Measurements from ENCODE around the gene NGDN. TPM values are rescaled to one million over a fixed set of nuclear protein-coding genes. Genes with fewer than 3 reads are reported as not detected.

The NGDN gene
- total RNA-seq, 1 donor from 2014 or later = 67.4 TPM

DNA sequence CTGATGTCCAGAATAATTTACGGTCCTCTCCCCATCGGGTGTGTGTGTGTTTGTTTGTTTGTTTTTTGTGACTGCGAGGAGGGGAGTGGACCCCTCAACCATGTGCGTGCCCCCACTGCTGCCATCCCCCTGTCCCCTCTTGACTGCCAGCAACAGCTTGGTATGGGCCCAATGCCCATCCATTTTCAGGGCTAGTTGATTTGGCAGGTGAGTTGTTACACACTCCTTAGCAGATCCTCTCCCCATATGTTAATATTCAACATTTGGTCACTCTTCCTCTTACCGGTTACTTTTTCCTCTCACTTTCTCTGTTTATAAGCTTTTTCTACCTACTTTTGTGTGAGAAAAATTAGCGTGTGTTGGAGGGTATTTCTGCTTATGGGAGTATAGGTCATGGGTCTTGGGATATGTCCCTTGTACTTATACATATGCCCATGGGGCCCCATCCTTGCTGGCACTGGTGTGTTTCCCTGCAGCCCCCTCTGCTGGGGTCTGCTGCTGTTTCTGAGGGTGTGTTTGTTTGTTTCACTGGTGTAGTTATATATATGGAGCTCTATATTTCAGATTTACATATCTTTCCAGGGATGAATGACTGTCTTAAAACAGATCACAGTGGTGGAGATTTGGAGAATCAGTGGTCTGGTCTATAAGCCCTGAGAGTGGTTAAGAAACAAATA lies 48.3 kb downstream of the NGDN start:
- intact Hi-C loops (cut with micrococcal nuclease) = no loop called here
- ChIA-PET POLR2A (no interaction called here), CTCF (no interaction called here)
- no peaks in the 10 kb centered on the region for H3K27me3 Mint-ChIP-seq
- no peaks in the 10 kb centered on the region for H3K4me1 Mint-ChIP-seq
- peaks cover 2% of the 10 kb centered on the region for H3K36me3 Mint-ChIP-seq (ENCODE audit: low read depth)
- no peak overlapping the region for H3K4me3 Mint-ChIP-seq
- TF ChIP-seq, protein P1, sequence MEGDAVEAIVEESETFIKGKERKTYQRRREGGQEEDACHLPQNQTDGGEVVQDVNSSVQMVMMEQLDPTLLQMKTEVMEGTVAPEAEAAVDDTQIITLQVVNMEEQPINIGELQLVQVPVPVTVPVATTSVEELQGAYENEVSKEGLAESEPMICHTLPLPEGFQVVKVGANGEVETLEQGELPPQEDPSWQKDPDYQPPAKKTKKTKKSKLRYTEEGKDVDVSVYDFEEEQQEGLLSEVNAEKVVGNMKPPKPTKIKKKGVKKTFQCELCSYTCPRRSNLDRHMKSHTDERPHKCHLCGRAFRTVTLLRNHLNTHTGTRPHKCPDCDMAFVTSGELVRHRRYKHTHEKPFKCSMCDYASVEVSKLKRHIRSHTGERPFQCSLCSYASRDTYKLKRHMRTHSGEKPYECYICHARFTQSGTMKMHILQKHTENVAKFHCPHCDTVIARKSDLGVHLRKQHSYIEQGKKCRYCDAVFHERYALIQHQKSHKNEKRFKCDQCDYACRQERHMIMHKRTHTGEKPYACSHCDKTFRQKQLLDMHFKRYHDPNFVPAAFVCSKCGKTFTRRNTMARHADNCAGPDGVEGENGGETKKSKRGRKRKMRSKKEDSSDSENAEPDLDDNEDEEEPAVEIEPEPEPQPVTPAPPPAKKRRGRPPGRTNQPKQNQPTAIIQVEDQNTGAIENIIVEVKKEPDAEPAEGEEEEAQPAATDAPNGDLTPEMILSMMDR (IDR thresholded peaks at IDR 0.05) = no peak
- DNase-seq = no peak
- no peak for ATAC-seq (ENCODE audit: low read depth)
- H3K9me3 Mint-ChIP-seq = no peaks in the 10 kb centered on the region
- no peak overlapping the region for H3K27ac Mint-ChIP-seq

DNA sequence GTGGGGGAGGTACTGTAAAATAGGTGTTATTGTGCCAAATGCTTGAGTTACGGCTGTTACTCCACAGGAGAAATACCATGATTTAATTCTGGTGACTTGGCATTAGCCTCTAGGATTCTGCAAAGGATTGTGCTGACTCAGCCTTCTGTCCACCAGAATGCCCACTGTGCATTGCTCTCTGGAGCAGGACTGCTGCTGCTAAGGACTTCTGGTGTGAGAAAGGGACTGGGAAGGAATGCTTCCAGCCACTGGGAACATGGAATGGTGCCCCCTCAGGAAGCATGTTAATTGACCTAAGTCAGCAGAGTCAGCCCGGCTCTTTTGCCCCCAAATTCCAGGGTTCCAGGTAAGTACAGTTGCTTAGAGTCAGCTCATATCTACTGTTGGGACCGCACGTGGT lies 49.2 kb downstream of the NGDN start:
- Mint-ChIP-seq H3K4me3 (no peak overlapping the region), H3K27me3 (no peaks in the 10 kb centered on the region), H3K36me3 (ENCODE audit: low read depth) (peaks cover 2% of the 10 kb centered on the region), H3K9me3 (no peaks in the 10 kb centered on the region), H3K4me1 (no peaks in the 10 kb centered on the region), H3K27ac (no peak overlapping the region)
- TF ChIP-seq, protein P1 (IDR thresholded peaks at IDR 0.05) = no peak
- CTCF ChIA-PET = no interaction called here
- intact Hi-C loops (cut with micrococcal nuclease) = no loop called here
- POLR2A ChIA-PET = no interaction called here
- DNase-seq = no peak
- ATAC-seq (ENCODE audit: low read depth) = no peak

DNA sequence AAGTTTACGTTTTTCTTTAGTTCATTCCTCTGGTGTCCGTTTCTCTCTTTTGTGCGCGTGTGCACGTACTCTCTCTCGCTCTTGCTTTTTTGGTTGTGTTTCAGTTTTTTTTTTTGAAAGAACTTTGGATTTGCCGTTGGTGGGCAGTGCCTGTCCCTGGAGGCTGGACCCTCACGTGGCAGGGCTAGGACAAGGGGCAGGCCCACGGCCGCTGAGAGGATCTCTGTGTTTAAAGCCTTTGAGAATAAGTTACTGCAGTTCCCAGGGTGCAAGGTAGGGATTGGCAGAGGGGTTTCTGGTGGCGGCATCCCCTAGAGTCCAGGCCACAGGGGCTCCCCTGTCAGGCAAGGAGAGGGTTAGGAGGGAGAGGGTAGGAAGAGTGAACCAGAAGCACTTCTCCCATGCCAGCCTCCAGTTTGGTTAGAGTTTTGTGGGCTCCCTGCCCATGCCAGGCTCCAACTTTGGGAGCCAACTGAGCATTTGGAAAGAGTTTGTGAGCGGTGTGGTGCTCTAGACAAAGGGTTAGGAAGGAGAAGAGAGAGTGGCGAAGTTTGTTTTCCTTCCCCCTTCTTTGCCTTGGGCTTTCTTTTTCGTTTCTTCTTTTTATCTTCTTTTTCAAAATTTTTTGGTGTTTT lies 51.5 kb downstream of the NGDN start:
- Mint-ChIP-seq H3K27me3 (no peaks in the 10 kb centered on the region), H3K36me3 (ENCODE audit: low read depth) (peaks cover 2% of the 10 kb centered on the region), H3K9me3 (no peaks in the 10 kb centered on the region), H3K27ac (no peak overlapping the region), H3K4me3 (no peak overlapping the region), H3K4me1 (no peaks in the 10 kb centered on the region)
- intact Hi-C loops (cut with micrococcal nuclease) = no loop called here
- ATAC-seq (ENCODE audit: low read depth) (no peak), DNase-seq (no peak)
- ChIA-PET POLR2A (no interaction called here), CTCF (no interaction called here)
- TF ChIP-seq, protein P1 (IDR thresholded peaks at IDR 0.05) = no peak

DNA sequence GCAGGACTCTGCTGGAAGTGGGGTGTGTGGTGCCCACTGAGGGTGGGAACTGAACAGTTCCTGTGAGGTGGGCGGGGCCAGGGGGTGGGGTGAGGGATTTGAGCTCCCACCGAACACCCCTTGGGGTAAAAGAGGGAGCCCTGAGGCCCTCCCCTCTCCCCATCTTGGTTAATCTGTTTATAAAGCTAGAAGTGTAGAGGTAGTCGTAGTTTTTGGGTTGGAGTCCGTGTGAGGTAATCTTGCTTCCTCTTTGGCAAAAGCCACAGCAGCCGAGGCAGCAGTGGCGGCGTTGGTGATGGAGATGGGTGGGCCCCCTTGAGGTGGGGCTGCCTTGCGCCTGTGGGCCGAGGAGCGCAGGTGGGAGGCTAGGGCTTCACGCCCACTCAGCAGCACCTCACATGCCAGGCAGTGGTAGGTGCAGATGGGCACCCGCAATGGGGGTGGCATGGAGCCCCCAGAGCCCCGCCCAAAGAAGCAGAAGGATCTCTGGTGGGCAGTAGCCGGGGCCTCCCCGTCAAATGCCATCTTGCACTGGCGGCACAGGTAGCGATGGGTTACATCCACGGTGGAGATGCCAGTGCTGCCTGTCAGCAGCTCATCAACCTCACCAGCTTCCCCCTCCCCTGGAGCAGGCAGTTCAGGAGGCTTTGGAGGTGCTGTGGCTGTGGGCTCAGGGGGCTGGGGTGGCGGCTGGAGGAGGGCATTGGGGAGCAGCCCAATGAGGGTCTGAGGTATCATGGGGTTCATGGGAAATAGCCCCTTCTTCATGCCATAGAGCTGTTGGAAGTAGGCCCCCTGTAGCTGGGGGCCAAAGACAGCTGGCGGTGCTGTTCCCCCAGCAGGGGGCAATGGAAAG lies 52.5 kb downstream of the NGDN start:
- H3K4me3 Mint-ChIP-seq = no peak overlapping the region

More for the DNA sequence above, 52.5 kb downstream of the NGDN start:
- Mint-ChIP-seq H3K4me1 (no peaks in the 10 kb centered on the region), H3K27ac (no peak overlapping the region), H3K36me3 (ENCODE audit: low read depth) (peaks cover 2% of the 10 kb centered on the region), H3K9me3 (no peaks in the 10 kb centered on the region), H3K27me3 (no peaks in the 10 kb centered on the region)
- TF ChIP-seq, protein P1 (IDR thresholded peaks at IDR 0.05) = no peak
- ChIA-PET POLR2A (no interaction called here), CTCF (no interaction called here)
- ATAC-seq (ENCODE audit: low read depth) (no peak), DNase-seq (no peak)
- intact Hi-C loops (cut with micrococcal nuclease) = no loop called here

Data from activated B cell treated with CpG ODN at 0.5 μM for 24 hours (primary cell).